Pancreas (tissue), 10 donors: ENCODE data around the gene PRSS50. TPM values are rescaled to one million over a fixed set of nuclear protein-coding genes. Genes with fewer than 3 reads are reported as not detected.
A peak's percentile ranks its signal among the peaks of the same experiment; 100 is the strongest.

Experiments
- ATAC-seq, 4 donors: fragments of 200-7000 bp; cut with Tn5 transposase; one replicate each; pipeline versions ENCODE4 v1.8.0 to v1.9.1; 2020; ENCODE audit warnings: mild to moderate bottlenecking in 4 of 4, moderate library complexity in 4 of 4
- DNase-seq, 6 donors: peaks; one replicate each; pipeline ENCODE4 v3.0.0-alpha.2; 2020
- FAIRE-seq: peaks from 2 replicates; lab custom pipeline; 2012; peaks lifted over from hg19 to GRCh38; lab: Jason Lieb, UNC
- H3K27ac ChIP-seq, 4 donors: fragments of 200-600 bp; sonication (generic); 1 replicate in 3 of 4; 2 replicates in 1 of 4; pipeline versions ENCODE4 v1.5.0 to v1.8.0; 2020
- H3K27me3 ChIP-seq, 4 donors: fragments of 200-600 bp; one replicate each; pipeline ENCODE4 v1.8.0; 2021
- H3K36me3 ChIP-seq, 3 donors: fragments of 200-600 bp; sonication (generic) in 1 of 3; one replicate each; pipeline versions ENCODE4 v1.5.0 to v1.8.0; 2020 to 2021
- H3K4me1 ChIP-seq, 3 donors: fragments of 200-600 bp; one replicate each; pipeline ENCODE4 v1.8.0; 2021
- H3K4me3 ChIP-seq, 4 donors: fragments of 200-600 bp; sonication (generic) in 2 of 4; one replicate each; pipeline versions ENCODE4 v1.5.0 to v1.8.0; 2020 to 2021
- H3K9me3 ChIP-seq, 4 donors: fragments of 200-600 bp; one replicate each; pipeline ENCODE4 v1.8.0; 2021
- WGBS, 2 donors: extraction: QIAGEN DNeasy Blood & Tissue Kit; methylation state at CpG; one replicate each; pipeline ENCODE4 v1.1.7; 2013; 5-methylcytosine and 5-hydroxymethylcytosine counted together
- intact Hi-C, 3 donors: fragments of 100-400 bp; cut with DNase I; formaldehyde crosslinking; loops; one replicate each; pipeline versions ENCODE4 v1.11.1 to v1.14.2; 2022
- polyA plus RNA-seq, 2 donors: library from polyadenylated mRNA; stranded (reverse); fragments of 200-250 nt; gene quantifications; one replicate each; pipeline ENCODE4 v1.2.3, GENCODE V29; 2013
- total RNA-seq, 6 donors: library from RNA; stranded (reverse); fragmentation: NEBNext Ultra II Directional in 4 of 6; extraction: Animal tissue kit (Norgen Biotek cat#: 25700) in 4 of 6; gene quantifications; one replicate each; pipeline versions ENCODE4 v1.2.1 to v1.2.4, GENCODE V29; 2021 to 2023
- TF ChIP-seq, protein P1 (sequence below), 4 donors: fragments of 200-600 bp; sonication (generic) in 3 of 4; IDR thresholded peaks; one replicate each; pipeline versions ENCODE4 v1.5.0 to v1.8.0; 2021; ENCODE audit warnings: antibody characterized with exemption in 4 of 4
- donor health status: healthy with polysubstance abuse.
- donor health status: DM: no; HTN: no; CAD: no; lungs with moderate emphysema.
- donor health status: DM: no; HTN: no; CAD: no.
- donor health status: control.
- donor health status: control.
- donor health status: Bipolar disorder and iron deficiency.
- donor health status: DM: yes; HTN: yes; CAD: no.
- donor health status: DM: no; HTN: no; CAD: no.
- donor health status: DM: no; HTN: no; CAD: no.
- donor health status: DM: yes; HTN: yes; CAD: no.

PRSS50 gene
- total and polyA plus RNA-seq, 8 donors: 0.28 to 2.2 (median 0.51) TPM

DNA sequence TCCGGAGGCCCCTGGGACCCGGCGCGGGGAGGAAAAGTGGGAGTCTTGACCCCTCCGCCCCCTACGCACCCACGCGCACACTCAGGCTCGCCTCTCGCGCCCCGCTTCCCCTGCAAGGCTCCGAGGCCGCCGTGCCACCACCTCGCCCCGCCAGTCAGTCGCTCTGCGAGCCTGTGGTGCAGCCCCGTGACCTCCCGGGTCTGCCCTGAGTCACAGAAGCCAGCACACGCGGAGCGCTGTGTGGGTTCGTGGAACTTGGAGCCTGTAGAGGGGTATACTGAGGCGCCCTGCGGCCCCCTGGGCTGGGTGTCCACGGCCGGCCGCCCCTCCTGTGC is 23.8 kb downstream of the PRSS50 start:
- 23 to 29% methylated on average over 26 to 30 of the region's 30 CpGs for WGBS, 2 donors
- H3K27ac ChIP-seq: peak overlapping the region in 3 of 4 donors; percentile 75 to 79 (median 76)
- ATAC-seq (peak; percentile 4 to 22 (median 14)), FAIRE-seq (no peak), DNase-seq (peak in 2 of 6 donors; percentile 45 to 82)
- TF ChIP-seq, protein P1, sequence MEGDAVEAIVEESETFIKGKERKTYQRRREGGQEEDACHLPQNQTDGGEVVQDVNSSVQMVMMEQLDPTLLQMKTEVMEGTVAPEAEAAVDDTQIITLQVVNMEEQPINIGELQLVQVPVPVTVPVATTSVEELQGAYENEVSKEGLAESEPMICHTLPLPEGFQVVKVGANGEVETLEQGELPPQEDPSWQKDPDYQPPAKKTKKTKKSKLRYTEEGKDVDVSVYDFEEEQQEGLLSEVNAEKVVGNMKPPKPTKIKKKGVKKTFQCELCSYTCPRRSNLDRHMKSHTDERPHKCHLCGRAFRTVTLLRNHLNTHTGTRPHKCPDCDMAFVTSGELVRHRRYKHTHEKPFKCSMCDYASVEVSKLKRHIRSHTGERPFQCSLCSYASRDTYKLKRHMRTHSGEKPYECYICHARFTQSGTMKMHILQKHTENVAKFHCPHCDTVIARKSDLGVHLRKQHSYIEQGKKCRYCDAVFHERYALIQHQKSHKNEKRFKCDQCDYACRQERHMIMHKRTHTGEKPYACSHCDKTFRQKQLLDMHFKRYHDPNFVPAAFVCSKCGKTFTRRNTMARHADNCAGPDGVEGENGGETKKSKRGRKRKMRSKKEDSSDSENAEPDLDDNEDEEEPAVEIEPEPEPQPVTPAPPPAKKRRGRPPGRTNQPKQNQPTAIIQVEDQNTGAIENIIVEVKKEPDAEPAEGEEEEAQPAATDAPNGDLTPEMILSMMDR (IDR thresholded peaks at IDR 0.05): no peak
- intact Hi-C loops: no loop called here
- peak overlapping the region; percentile 54 to 70 (median 59) for H3K4me3 ChIP-seq
- no peaks in the 10 kb centered on the region for H3K36me3 ChIP-seq
- peaks cover 0 to 11% (median 10%) of the 10 kb centered on the region in 3 donors for H3K4me1 ChIP-seq
- no peaks in the 10 kb centered on the region for H3K9me3 ChIP-seq
- no peaks in the 10 kb centered on the region for H3K27me3 ChIP-seq

DNA sequence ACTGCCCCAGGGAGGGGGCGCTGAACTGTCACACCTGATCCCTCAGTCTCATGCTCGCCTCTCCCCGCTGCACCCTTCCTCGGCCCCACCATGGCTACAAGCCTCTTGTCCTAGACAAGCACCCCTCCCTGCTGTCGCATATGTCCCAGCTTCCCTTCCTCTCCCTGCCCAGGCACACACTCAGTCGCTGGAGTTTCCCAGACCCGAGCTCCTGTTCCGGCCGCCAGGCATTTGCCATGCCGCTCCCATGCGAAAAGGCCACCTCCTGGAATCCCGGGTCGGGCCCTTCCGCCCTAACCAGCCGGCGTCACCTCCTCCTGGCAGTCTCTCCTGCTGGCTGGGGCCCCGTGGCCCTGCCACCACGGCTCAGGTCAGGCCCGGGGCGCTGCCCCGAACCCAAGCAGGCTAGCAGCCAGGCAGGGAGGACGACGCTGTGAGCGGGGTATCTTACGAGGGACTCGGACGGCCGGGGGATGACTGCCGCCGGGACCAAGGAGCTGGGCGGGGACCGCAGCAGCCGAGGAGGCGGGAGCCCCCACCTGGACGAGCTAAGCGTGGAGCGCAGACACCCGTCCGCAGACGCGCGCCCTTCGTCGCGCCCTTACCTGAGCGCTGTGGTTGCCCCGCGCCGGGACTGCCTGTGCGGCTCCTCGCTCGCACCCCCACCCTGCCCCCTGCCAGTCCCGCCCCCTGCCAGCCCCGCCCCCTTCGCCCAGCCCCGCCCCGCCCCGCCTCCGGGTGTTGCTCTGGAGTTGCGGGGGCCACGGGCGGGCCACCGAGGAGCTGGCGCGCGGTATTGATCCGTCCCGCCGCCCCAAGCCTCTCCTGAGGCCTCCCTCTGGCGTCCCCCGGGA is 24.4 kb downstream of the PRSS50 start, which contains the start of gene ALS2CL:
ALS2CL (minus strand) TSS at position 642 of the 854 bp plus-strand sequence. CDS start 4,239 bp downstream, outside the sequence.
- Histone ChIP-seq H3K4me1 (peaks cover 0 to 11% (median 10%) of the 10 kb centered on the region in 3 donors), H3K9me3 (no peaks in the 10 kb centered on the region), H3K27me3 (no peaks in the 10 kb centered on the region), H3K36me3 (no peaks in the 10 kb centered on the region), H3K4me3 (peak within 1 kb of the TSS; percentile 54 to 70 (median 59)), H3K27ac (peak within 1 kb of the TSS; percentile 73 to 79 (median 76))
- TF ChIP-seq, protein P1 (IDR thresholded peaks at IDR 0.05): no peak
- WGBS, 2 donors: 0% methylated on average over 50 to 71 of the region's 71 CpGs
- intact Hi-C loops: no loop called here
- ATAC-seq (peak; percentile 79 to 86 (median 84)), DNase-seq (peak; percentile 68 to 89 (median 76)), FAIRE-seq (no peak)

DNA sequence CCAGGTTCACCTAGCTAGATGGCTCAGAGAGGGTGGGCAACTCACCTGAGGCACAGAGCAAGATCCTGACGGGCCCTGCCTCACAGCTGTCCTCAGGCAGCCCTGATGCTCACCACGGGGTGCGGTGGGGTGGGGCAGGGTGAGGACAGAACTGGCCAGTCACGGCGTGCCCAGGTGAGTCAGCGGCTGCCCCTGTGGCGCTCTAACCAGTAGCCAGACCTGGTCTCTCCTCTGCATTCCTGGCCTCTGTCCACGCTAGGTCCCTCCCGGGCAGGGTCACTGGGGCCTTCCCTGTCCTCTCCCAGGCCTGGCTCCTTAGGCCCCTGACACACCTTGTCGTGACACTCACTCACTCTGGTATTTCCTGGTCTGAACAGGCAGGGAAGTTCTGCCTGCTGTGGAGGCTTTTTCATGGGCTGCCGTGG is 25.1 kb downstream of the PRSS50 start:
- TF ChIP-seq, protein P1 (IDR thresholded peaks at IDR 0.05): no peak
- Histone ChIP-seq H3K27ac (peak overlapping the region; percentile 73 to 79 (median 76)), H3K9me3 (no peaks in the 10 kb centered on the region), H3K36me3 (no peaks in the 10 kb centered on the region), H3K27me3 (no peaks in the 10 kb centered on the region), H3K4me3 (peak overlapping the region; percentile 54 to 70 (median 59)), H3K4me1 (peaks cover 0 to 11% (median 10%) of the 10 kb centered on the region in 3 donors)
- DNase-seq (peak; percentile 78 to 92 (median 86)), FAIRE-seq (no peak), ATAC-seq (peak; percentile 66 to 73 (median 72))
- WGBS, 2 donors: 5 to 10% methylated on average over 11 of the region's 11 CpGs
- intact Hi-C loops: no loop called here

DNA sequence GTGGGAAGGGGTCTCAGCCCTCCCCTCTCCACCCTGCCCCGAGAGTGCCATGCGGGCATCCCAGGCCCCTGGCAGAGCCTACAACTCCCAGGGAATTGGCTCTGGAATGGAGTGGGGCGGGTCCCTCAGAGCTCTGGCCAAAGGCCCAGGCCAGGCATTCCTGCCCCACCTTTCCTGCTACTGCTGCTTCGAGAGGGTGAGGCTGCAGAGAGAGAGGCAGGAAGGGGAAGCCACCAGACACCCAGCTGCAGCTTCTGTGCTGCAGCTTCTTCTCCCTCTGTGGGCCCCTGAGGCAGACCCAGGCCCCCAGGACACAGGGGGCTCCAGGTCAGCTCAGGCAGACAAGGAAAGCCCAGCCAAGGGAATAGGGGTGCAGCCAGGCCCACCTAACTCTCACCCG is 26.9 kb downstream of the PRSS50 start:
- peak in 3 of 6 donors; percentile 29 to 59 (median 39) for DNase-seq
- TF ChIP-seq, protein P1 (IDR thresholded peaks at IDR 0.05): no peak
- no peak for ATAC-seq
- Histone ChIP-seq H3K4me3 (no peak overlapping the region), H3K27me3 (no peaks in the 10 kb centered on the region), H3K4me1 (peaks cover 0 to 11% (median 3%) of the 10 kb centered on the region in 3 donors), H3K36me3 (no peaks in the 10 kb centered on the region), H3K9me3 (no peaks in the 10 kb centered on the region), H3K27ac (no peak overlapping the region)
- intact Hi-C loops: no loop called here
- WGBS, 2 donors: 59 to 81% methylated on average over 4 to 5 of the region's 5 CpGs
- FAIRE-seq: no peak
